ENCODE results near the gene SOX6. TPM values are rescaled to one million over a fixed set of nuclear protein-coding genes. Genes with fewer than 3 reads are reported as not detected.
"Not testable (repeated sequence)": the region's sequence is repeated elsewhere in the genome, so short reads cannot be mapped to it uniquely, and the experiment has no call there.

The SOX6 gene
- polyA plus RNA-seq, 3 donors = not detected

DNA sequence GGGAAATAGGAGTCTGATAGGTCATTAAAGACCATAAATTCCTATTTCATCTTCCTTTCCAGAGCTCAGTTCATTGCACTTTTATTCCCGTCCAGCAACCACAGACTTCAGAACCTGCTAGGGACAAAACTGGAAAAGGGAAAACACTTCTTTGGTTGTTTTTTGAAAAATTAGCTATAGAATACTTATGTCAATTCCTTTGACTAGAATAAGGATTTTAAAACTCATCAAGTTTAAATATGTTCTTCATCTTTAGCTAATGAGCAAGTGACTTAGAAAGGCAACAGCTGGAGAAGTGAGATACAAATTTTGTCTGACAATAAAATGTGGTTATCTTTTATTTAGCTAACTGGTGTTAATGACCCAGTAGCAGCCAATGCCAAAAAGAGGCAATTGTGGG is 206.9 kb downstream of the SOX6 start:
- H2AFZ ChIP-seq (ENCODE audit: insufficient read depth, low read depth, low read length, poor library complexity, severe bottlenecking) = no peak overlapping the region
- H3K27me3 ChIP-seq (ENCODE audit: control insufficient read depth in 2 of 2, insufficient read depth in 2 of 2, low read length in 2 of 2) = no peaks in the 10 kb centered on the region
- TF ChIP-seq, protein P1, sequence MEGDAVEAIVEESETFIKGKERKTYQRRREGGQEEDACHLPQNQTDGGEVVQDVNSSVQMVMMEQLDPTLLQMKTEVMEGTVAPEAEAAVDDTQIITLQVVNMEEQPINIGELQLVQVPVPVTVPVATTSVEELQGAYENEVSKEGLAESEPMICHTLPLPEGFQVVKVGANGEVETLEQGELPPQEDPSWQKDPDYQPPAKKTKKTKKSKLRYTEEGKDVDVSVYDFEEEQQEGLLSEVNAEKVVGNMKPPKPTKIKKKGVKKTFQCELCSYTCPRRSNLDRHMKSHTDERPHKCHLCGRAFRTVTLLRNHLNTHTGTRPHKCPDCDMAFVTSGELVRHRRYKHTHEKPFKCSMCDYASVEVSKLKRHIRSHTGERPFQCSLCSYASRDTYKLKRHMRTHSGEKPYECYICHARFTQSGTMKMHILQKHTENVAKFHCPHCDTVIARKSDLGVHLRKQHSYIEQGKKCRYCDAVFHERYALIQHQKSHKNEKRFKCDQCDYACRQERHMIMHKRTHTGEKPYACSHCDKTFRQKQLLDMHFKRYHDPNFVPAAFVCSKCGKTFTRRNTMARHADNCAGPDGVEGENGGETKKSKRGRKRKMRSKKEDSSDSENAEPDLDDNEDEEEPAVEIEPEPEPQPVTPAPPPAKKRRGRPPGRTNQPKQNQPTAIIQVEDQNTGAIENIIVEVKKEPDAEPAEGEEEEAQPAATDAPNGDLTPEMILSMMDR (IDR thresholded peaks at IDR 0.05) = no peak
- intact Hi-C loops (cut with micrococcal nuclease) = no loop called here
- no peak for DNase-seq
- no peaks in the 10 kb centered on the region for H3K9me3 ChIP-seq (replicated peaks in 1 of 2; ENCODE audit: control insufficient read depth in 1 of 2, insufficient read depth in 1 of 2, low read length in 2 of 2)
- Mint-ChIP-seq H3K27ac (no peak overlapping the region), H3K4me1 (no peaks in the 10 kb centered on the region), H3K36me3 (no peaks in the 10 kb centered on the region), H3K27me3 (ENCODE audit: low read depth in 3 of 3) (no peaks in the 10 kb centered on the region), H3K9me3 (peaks cover 0 to 2% (median 0%) of the 10 kb centered on the region in 7 donors), H3K4me3 (no peak overlapping the region)
- no peak overlapping the region for H3K27ac ChIP-seq (ENCODE audit: low read depth in 1 of 2, low read length in 2 of 2)
- no CpG with 5 or more reads among the region's 1 CpG for WGBS (ENCODE audit: insufficient coverage)
- no peak overlapping the region for H3K9ac ChIP-seq (ENCODE audit: insufficient read depth, low read length, poor library complexity, severe bottlenecking)
- H4K20me1 ChIP-seq (ENCODE audit: insufficient read depth, low read length) = no peaks in the 10 kb centered on the region
- no peaks in the 10 kb centered on the region for H3K4me1 ChIP-seq (ENCODE audit: control insufficient read depth in 1 of 2, insufficient read depth in 2 of 2, low read length in 2 of 2)
- no peaks in the 10 kb centered on the region for H3K36me3 ChIP-seq (replicated peaks in 1 of 2; ENCODE audit: control insufficient read depth in 1 of 2, insufficient read depth in 2 of 2, low read length in 2 of 2)
- no peak overlapping the region for H3K4me3 ChIP-seq (replicated peaks in 1 of 3; ENCODE audit: low read depth in 2 of 3, low read length in 3 of 3)
- H3K4me2 ChIP-seq (replicated peaks; ENCODE audit: extremely low read depth, low read length, poor library complexity, severe bottlenecking) = no peak overlapping the region
- no peaks in the 10 kb centered on the region for H3K79me2 ChIP-seq (ENCODE audit: insufficient read depth, low read length)

DNA sequence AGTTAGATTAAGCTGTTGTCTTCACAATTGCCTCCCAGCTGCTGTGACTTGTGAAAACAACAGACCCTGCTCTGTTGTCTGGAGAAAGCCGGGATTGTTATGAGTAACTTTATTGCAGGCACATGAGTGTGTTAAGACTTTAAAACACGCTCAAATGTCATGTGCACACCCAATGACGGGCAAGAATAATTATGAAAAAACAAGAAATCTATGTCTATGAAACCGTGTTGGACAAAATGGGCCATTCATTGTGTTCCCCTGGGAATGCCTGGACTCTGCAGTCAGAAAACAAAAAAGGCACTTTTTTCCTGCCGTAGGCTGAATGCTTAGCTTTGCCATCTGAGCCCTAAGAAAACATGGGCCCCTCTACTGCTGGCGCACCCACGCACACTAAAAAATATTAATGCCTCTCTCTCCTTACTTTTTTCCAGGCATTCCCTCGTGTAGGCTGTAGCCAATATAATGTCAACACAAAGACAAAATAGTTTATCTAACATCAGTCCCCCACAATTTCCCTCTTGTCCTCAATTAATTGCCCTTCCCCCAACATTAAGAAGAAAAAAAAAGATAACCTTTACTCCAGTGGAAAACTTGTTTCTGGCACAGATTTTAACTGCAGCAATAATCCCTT is 207.9 kb downstream of the SOX6 start:
- no peak overlapping the region for H3K9ac ChIP-seq (ENCODE audit: insufficient read depth, low read length, poor library complexity, severe bottlenecking)
- H3K79me2 ChIP-seq (ENCODE audit: insufficient read depth, low read length) = no peaks in the 10 kb centered on the region
- H3K4me3 Mint-ChIP-seq = no peak overlapping the region
- no peak for DNase-seq
- no peaks in the 10 kb centered on the region for H4K20me1 ChIP-seq (ENCODE audit: insufficient read depth, low read length)
- no peaks in the 10 kb centered on the region for H3K4me1 ChIP-seq (ENCODE audit: control insufficient read depth in 1 of 2, insufficient read depth in 2 of 2, low read length in 2 of 2)
- TF ChIP-seq, protein P1 (IDR thresholded peaks at IDR 0.05) = no peak
- H3K4me1 Mint-ChIP-seq = no peaks in the 10 kb centered on the region
- H3K27ac ChIP-seq (ENCODE audit: low read depth in 1 of 2, low read length in 2 of 2) = no peak overlapping the region
- H3K36me3 Mint-ChIP-seq = no peaks in the 10 kb centered on the region
- peaks cover 0 to 8% (median 2%) of the 10 kb centered on the region in 7 donors for H3K9me3 Mint-ChIP-seq
- H2AFZ ChIP-seq (ENCODE audit: insufficient read depth, low read depth, low read length, poor library complexity, severe bottlenecking) = no peak overlapping the region
- no peaks in the 10 kb centered on the region for H3K9me3 ChIP-seq (replicated peaks in 1 of 2; ENCODE audit: control insufficient read depth in 1 of 2, insufficient read depth in 1 of 2, low read length in 2 of 2)
- no peaks in the 10 kb centered on the region for H3K27me3 ChIP-seq (ENCODE audit: control insufficient read depth in 2 of 2, insufficient read depth in 2 of 2, low read length in 2 of 2)
- intact Hi-C loops (cut with micrococcal nuclease) = no loop called here
- H3K4me3 ChIP-seq (replicated peaks in 1 of 3; ENCODE audit: low read depth in 2 of 3, low read length in 3 of 3) = no peak overlapping the region
- no peak overlapping the region for H3K4me2 ChIP-seq (replicated peaks; ENCODE audit: extremely low read depth, low read length, poor library complexity, severe bottlenecking)
- no peaks in the 10 kb centered on the region for H3K36me3 ChIP-seq (replicated peaks in 1 of 2; ENCODE audit: control insufficient read depth in 1 of 2, insufficient read depth in 2 of 2, low read length in 2 of 2)
- 91% methylated on average over 8 of the region's 8 CpGs for WGBS (ENCODE audit: insufficient coverage)
- H3K27ac Mint-ChIP-seq = no peak overlapping the region
- no peaks in the 10 kb centered on the region for H3K27me3 Mint-ChIP-seq (ENCODE audit: low read depth in 3 of 3)

DNA sequence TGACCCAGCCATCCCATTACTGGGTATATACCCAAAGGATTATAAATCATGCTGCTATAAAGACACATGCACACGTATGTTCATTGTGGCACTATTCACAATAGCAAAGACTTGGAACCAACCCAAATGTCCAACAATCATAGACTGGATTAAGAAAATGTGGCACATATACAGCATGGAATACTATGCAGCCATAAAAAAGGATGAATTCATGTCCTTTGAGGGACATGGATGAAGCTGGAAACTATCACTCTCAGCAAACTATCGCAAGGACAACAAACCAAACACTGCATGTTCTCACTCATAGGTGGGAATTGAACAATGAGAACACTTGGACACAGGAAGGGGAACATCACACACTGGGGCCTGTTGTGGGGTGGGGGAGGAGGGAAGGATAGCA is 209.4 kb downstream of the SOX6 start:
- H3K27ac ChIP-seq (ENCODE audit: low read depth in 1 of 2, low read length in 2 of 2); H3K9ac ChIP-seq (ENCODE audit: insufficient read depth, low read length, poor library complexity, severe bottlenecking); H3K4me1 ChIP-seq (ENCODE audit: control insufficient read depth in 1 of 2, insufficient read depth in 2 of 2, low read length in 2 of 2); H3K4me3 ChIP-seq (replicated peaks in 1 of 3; ENCODE audit: low read depth in 2 of 3, low read length in 3 of 3); H3K36me3 Mint-ChIP-seq; H3K9me3 ChIP-seq (replicated peaks in 1 of 2; ENCODE audit: control insufficient read depth in 1 of 2, insufficient read depth in 1 of 2, low read length in 2 of 2); H3K27me3 ChIP-seq (ENCODE audit: control insufficient read depth in 2 of 2, insufficient read depth in 2 of 2, low read length in 2 of 2); H3K27ac Mint-ChIP-seq; H3K4me2 ChIP-seq (replicated peaks; ENCODE audit: extremely low read depth, low read length, poor library complexity, severe bottlenecking); H4K20me1 ChIP-seq (ENCODE audit: insufficient read depth, low read length); H3K27me3 Mint-ChIP-seq (ENCODE audit: low read depth in 3 of 3); H3K4me1 Mint-ChIP-seq; H3K4me3 Mint-ChIP-seq; DNase-seq; intact Hi-C loops (cut with micrococcal nuclease); H3K36me3 ChIP-seq (replicated peaks in 1 of 2; ENCODE audit: control insufficient read depth in 1 of 2, insufficient read depth in 2 of 2, low read length in 2 of 2); H3K79me2 ChIP-seq (ENCODE audit: insufficient read depth, low read length); H2AFZ ChIP-seq (ENCODE audit: insufficient read depth, low read depth, low read length, poor library complexity, severe bottlenecking): not testable (repeated sequence)
- no CpG with 5 or more reads among the region's 2 CpGs for WGBS (ENCODE audit: insufficient coverage)
- peaks cover 0 to 11% (median 4%) of the 10 kb centered on the region in 7 donors for H3K9me3 Mint-ChIP-seq
